ENCODE measurements around the gene UCN2. TPM values are rescaled to one million over a fixed set of nuclear protein-coding genes. Genes with fewer than 3 reads are reported as not detected.
"Not testable (repeated sequence)": the region's sequence is repeated elsewhere in the genome, so short reads cannot be mapped to it uniquely, and the experiment has no call there.

UCN2 gene
- total and polyA plus RNA-seq, 2 of the 4 experiments (the other 2 are of a cell fraction), result 0.54 to 2.7 TPM

- no peak overlapping the region for H3K23ac ChIP-seq (ENCODE audit: low read depth, low read length)
- H3K27ac ChIP-seq (ENCODE audit: insufficient read depth, low read length), result no peak overlapping the region
- peaks cover 5% of the 10 kb centered on the region; the same call in 1 of the 2 replicates for H3K9me1 ChIP-seq (ENCODE audit: insufficient read depth, low read length)
- H2AK5ac ChIP-seq (ENCODE audit: low read depth, low read length), result no peak overlapping the region
- CTCF ChIA-PET, result interaction anchor here (1.3 to 2.9 kb wide), 2 partner anchors 17 to 70 kb away, joined by 3 to 9 read pairs; no protein-coding TSS in a partner anchor
- no peak overlapping the region for H2BK5ac ChIP-seq (ENCODE audit: low read depth, low read length, poor library complexity, severe bottlenecking)
- no peak overlapping the region for H2BK15ac ChIP-seq (ENCODE audit: low read depth, low read length)
- no peak overlapping the region for H2BK20ac ChIP-seq (ENCODE audit: low read depth, low read length)
- H4K8ac ChIP-seq (ENCODE audit: low read depth in 2 of 2, low read length in 2 of 2), result no peak overlapping the region
- TF ChIP-seq BHLHE40 (IDR thresholded peaks at IDR 0.05; ENCODE audit: low read depth, low read length) (no peak), SMC3 (IDR thresholded peaks at IDR 0.05; ENCODE audit: low read depth, low read length) (no peak), CEBPB (IDR thresholded peaks at IDR 0.05; ENCODE audit: low read depth, low read length) (no peak)
- H3K18ac ChIP-seq (ENCODE audit: low read depth, low read length), result no peak overlapping the region
- no peak overlapping the region for H3K56ac ChIP-seq (ENCODE audit: extremely low read depth, insufficient read depth, low read length)
- no peak overlapping the region for H3K14ac ChIP-seq (replicated peaks; ENCODE audit: low read depth, low read length)
- peaks cover 33% of the 10 kb centered on the region for H3K36me3 ChIP-seq (ENCODE audit: control insufficient read depth, insufficient read depth, low read length)
- peaks cover 0 to 4% of the 10 kb centered on the region in 2 experiments; a peak in 2 of 4 replicates for H3K79me1 ChIP-seq (ENCODE audit: low read depth in 1 of 2, low read length in 2 of 2)
- no CpG with 5 or more reads among the region's 6 CpGs for WGBS, 2 experiments (ENCODE audit: extremely low coverage in 2 of 2, insufficient read length in 1 of 2)
- no peak for ATAC-seq (ENCODE audit: low read depth)
- no peak overlapping the region for H2AK9ac ChIP-seq (replicated peaks; ENCODE audit: low read depth, low read length, poor library complexity)
- no peak overlapping the region for H3K4ac ChIP-seq (ENCODE audit: low read depth, low read length)
- no peak overlapping the region for H2BK120ac ChIP-seq (ENCODE audit: low read depth, low read length)
- H3K4me1 ChIP-seq (ENCODE audit: control insufficient read depth, insufficient read depth, low read length), result no peaks in the 10 kb centered on the region
- no peak overlapping the region for H3K9ac ChIP-seq (ENCODE audit: low read depth, low read length)
- H4K5ac ChIP-seq (ENCODE audit: low read depth, low read length), result no peak overlapping the region
- no peak overlapping the region for H4K91ac ChIP-seq (ENCODE audit: insufficient read depth, low read depth, low read length)
- no TSS peak for BruUV-seq (replicated peaks)
- POLR2A ChIA-PET (ENCODE audit: unreplicated experiment), result no interaction called here
- no peak overlapping the region for H3K4me3 ChIP-seq (ENCODE audit: insufficient read depth, low read depth, low read length)
- H2AFZ ChIP-seq (replicated peaks; ENCODE audit: low read length, poor library complexity), result no peak overlapping the region
- dilution Hi-C loops (cut with HindIII; ENCODE audit: low sequenced_read_pairs, unreplicated experiment) (no loop called here), in situ Hi-C loops (cut with MboI; ENCODE audit: low sequenced_read_pairs) (no loop called here), intact Hi-C loops (cut with micrococcal nuclease) (no loop called here)
- no peaks in the 10 kb centered on the region for H3K27me3 ChIP-seq (ENCODE audit: control insufficient read depth, insufficient read depth, low read length)
- no peak for DNase-seq
- no peak overlapping the region for H3K4me2 ChIP-seq (ENCODE audit: low read depth, low read length)
- no peaks in the 10 kb centered on the region for H4K20me1 ChIP-seq (ENCODE audit: insufficient read depth, low read length)
- H3K9me3 ChIP-seq (ENCODE audit: control insufficient read depth, insufficient read depth, low read length), result no peaks in the 10 kb centered on the region
Observed at GRCh38 chr3:48532271-48532976, 31.2 kb downstream of the UCN2 start.

DNA sequence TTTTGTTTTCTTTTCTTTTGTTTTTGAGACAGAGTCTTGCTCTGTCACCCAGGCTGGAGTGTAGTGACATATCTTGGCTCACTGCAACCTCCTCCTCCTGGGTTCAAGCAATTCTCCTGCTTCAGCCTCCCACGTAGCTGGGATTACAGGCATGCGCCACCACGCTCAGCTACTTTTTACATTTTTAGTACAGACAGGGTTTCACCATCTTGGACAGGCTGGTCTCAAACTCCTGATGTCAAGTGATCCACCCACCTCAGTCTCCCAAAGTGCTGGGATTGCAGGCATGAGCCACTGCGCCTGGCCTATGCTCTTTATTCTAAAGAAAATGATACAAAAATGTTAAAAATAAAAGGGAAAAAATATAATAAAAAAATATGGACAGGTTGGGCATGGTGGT, 32.9 kb downstream of the UCN2 start:
- H2BK20ac ChIP-seq (ENCODE audit: low read depth, low read length); H4K8ac ChIP-seq (ENCODE audit: low read depth in 2 of 2, low read length in 2 of 2); in situ Hi-C loops (cut with MboI; ENCODE audit: low sequenced_read_pairs); DNase-seq; H2BK5ac ChIP-seq (ENCODE audit: low read depth, low read length, poor library complexity, severe bottlenecking); H3K9me3 ChIP-seq (ENCODE audit: control insufficient read depth, insufficient read depth, low read length); H3K27ac ChIP-seq (ENCODE audit: insufficient read depth, low read length); H3K27me3 ChIP-seq (ENCODE audit: control insufficient read depth, insufficient read depth, low read length); intact Hi-C loops (cut with micrococcal nuclease); dilution Hi-C loops (cut with HindIII; ENCODE audit: low sequenced_read_pairs, unreplicated experiment); H3K79me1 ChIP-seq (ENCODE audit: low read depth in 1 of 2, low read length in 2 of 2); H3K4me1 ChIP-seq (ENCODE audit: control insufficient read depth, insufficient read depth, low read length); H3K23ac ChIP-seq (ENCODE audit: low read depth, low read length); H4K91ac ChIP-seq (ENCODE audit: insufficient read depth, low read depth, low read length); H2BK120ac ChIP-seq (ENCODE audit: low read depth, low read length); H3K56ac ChIP-seq (ENCODE audit: extremely low read depth, insufficient read depth, low read length); BruUV-seq (replicated peaks); H3K14ac ChIP-seq (replicated peaks; ENCODE audit: low read depth, low read length); H2AK9ac ChIP-seq (replicated peaks; ENCODE audit: low read depth, low read length, poor library complexity); ATAC-seq (ENCODE audit: low read depth); H4K5ac ChIP-seq (ENCODE audit: low read depth, low read length); POLR2A ChIA-PET (ENCODE audit: unreplicated experiment); H3K18ac ChIP-seq (ENCODE audit: low read depth, low read length); H2AK5ac ChIP-seq (ENCODE audit: low read depth, low read length); H2BK15ac ChIP-seq (ENCODE audit: low read depth, low read length); H3K4ac ChIP-seq (ENCODE audit: low read depth, low read length); H4K20me1 ChIP-seq (ENCODE audit: insufficient read depth, low read length); H3K9ac ChIP-seq (ENCODE audit: low read depth, low read length); H2AFZ ChIP-seq (replicated peaks; ENCODE audit: low read length, poor library complexity); H3K4me3 ChIP-seq (ENCODE audit: insufficient read depth, low read depth, low read length); H3K4me2 ChIP-seq (ENCODE audit: low read depth, low read length); H3K9me1 ChIP-seq (ENCODE audit: insufficient read depth, low read length): not testable (repeated sequence)
- no CpG with 5 or more reads among the region's 4 CpGs for WGBS, 2 experiments (ENCODE audit: extremely low coverage in 2 of 2, insufficient read length in 1 of 2)
- peaks cover 21% of the 10 kb centered on the region for H3K36me3 ChIP-seq (ENCODE audit: control insufficient read depth, insufficient read depth, low read length)
- CTCF ChIA-PET, result interaction anchor here (1.1 to 2.9 kb wide), 3 partner anchors 18 to 367 kb away, joined by 3 to 9 read pairs (median 3); no protein-coding TSS in a partner anchor
